ENCODE data around the gene ANO3. TPM values are rescaled to one million over a fixed set of nuclear protein-coding genes. Genes with fewer than 3 reads are reported as not detected.

Gene ANO3
- total and polyA plus RNA-seq, 2 experiments from 2014 or later: not detected

GRCh38 chr11:26412955-26413354 is 81.0 kb downstream of the ANO3 start (continued):
- TF ChIP-seq ETS1 (IDR thresholded peaks at IDR 0.05) (no peak), STAT1 (IDR thresholded peaks at IDR 0.05; ENCODE audit: unreplicated experiment) (no peak), CTCF (conservative IDR thresholded peaks at IDR 0.05; ENCODE audit: low read depth in 2 of 2) (no peak), NANOG (IDR thresholded peaks at IDR 0.05; ENCODE audit: borderline replicate concordance) (no peak), REST (IDR thresholded peaks at IDR 0.05; ENCODE audit: unreplicated experiment) (no peak), JUNB (IDR thresholded peaks at IDR 0.05; ENCODE audit: unreplicated experiment) (no peak), CREB1 (CRISPR knock-in tag; IDR thresholded peaks at IDR 0.05; ENCODE audit: low read depth) (no peak), POLR2AphosphoS5 (IDR thresholded peaks at IDR 0.05; ENCODE audit: low read depth) (no peak), ZNF114 (CRISPR knock-in tag; IDR thresholded peaks at IDR 0.05) (no peak), EZH2 (IDR thresholded peaks at IDR 0.05; ENCODE audit: low read depth, unreplicated experiment) (no peak), EZH2phosphoT487 (IDR thresholded peaks at IDR 0.05; ENCODE audit: unreplicated experiment) (no peak)

GRCh38 chr11:26418386-26418912 is 86.5 kb downstream of the ANO3 start:
- H2AFZ ChIP-seq: no peak overlapping the region
- H3K4me3 Mint-ChIP-seq: no peak overlapping the region
- no peaks in the 10 kb centered on the region for H3K79me2 ChIP-seq (replicated peaks; ENCODE audit: insufficient read depth)
- H3K4me1 ChIP-seq (ENCODE audit: insufficient read depth): no peaks in the 10 kb centered on the region
- peaks cover 5% of the 10 kb centered on the region; the same call in 1 of the 3 replicates for H3K4me1 Mint-ChIP-seq
- no peak overlapping the region for H3K27ac Mint-ChIP-seq
- ATAC-seq (no peak), DNase-seq (ENCODE audit: low spot score) (no peak)
- H3K36me3 ChIP-seq (ENCODE audit: insufficient read depth): no peaks in the 10 kb centered on the region
- H3K27me3 ChIP-seq (ENCODE audit: insufficient read depth): no peaks in the 10 kb centered on the region
- H3K9me2 ChIP-seq (ENCODE audit: insufficient read depth): no peaks in the 10 kb centered on the region
- no peak overlapping the region for H3K4me3 ChIP-seq
- no peaks in the 10 kb centered on the region for H3K27me3 Mint-ChIP-seq (ENCODE audit: insufficient read depth, low read depth, poor library complexity)
- H3K9me3 Mint-ChIP-seq: no peaks in the 10 kb centered on the region
- no peak overlapping the region for H3K4me2 ChIP-seq
- H3K27ac ChIP-seq (ENCODE audit: low read depth): no peak overlapping the region
- H3F3A ChIP-seq (replicated peaks; ENCODE audit: low read depth): no peaks in the 10 kb centered on the region
- no peaks in the 10 kb centered on the region for H4K20me1 ChIP-seq (replicated peaks; ENCODE audit: insufficient read depth)
- no peaks in the 10 kb centered on the region for H3K36me3 Mint-ChIP-seq (ENCODE audit: low read depth)
- TF ChIP-seq POLR2AphosphoS5 (IDR thresholded peaks at IDR 0.05; ENCODE audit: low read depth) (no peak), ZNF114 (CRISPR knock-in tag; IDR thresholded peaks at IDR 0.05) (no peak), EZH2 (IDR thresholded peaks at IDR 0.05; ENCODE audit: low read depth, unreplicated experiment) (no peak), ETS1 (IDR thresholded peaks at IDR 0.05) (no peak), NANOG (IDR thresholded peaks at IDR 0.05; ENCODE audit: borderline replicate concordance) (no peak), ZNF331 (CRISPR knock-in tag; IDR thresholded peaks at IDR 0.05; ENCODE audit: low read depth) (no peak), JUNB (IDR thresholded peaks at IDR 0.05; ENCODE audit: unreplicated experiment) (no peak), EZH2phosphoT487 (IDR thresholded peaks at IDR 0.05; ENCODE audit: unreplicated experiment) (no peak), STAT1 (IDR thresholded peaks at IDR 0.05; ENCODE audit: unreplicated experiment) (no peak), CREB1 (CRISPR knock-in tag; IDR thresholded peaks at IDR 0.05; ENCODE audit: low read depth) (no peak), CTCF (conservative IDR thresholded peaks at IDR 0.05; ENCODE audit: low read depth in 2 of 2) (no peak)

Data from GM23338 (cell line).